Limb (tissue), 2 donors: ENCODE results near the gene MEGF8.

Source experiments
- DNase-seq, 2 donors: peaks; one replicate each; pipeline ENCODE4 v3.0.0-alpha.2; 2016; ENCODE audit errors: extremely low spot score in 2 of 2

MEGF8 gene

DNA sequence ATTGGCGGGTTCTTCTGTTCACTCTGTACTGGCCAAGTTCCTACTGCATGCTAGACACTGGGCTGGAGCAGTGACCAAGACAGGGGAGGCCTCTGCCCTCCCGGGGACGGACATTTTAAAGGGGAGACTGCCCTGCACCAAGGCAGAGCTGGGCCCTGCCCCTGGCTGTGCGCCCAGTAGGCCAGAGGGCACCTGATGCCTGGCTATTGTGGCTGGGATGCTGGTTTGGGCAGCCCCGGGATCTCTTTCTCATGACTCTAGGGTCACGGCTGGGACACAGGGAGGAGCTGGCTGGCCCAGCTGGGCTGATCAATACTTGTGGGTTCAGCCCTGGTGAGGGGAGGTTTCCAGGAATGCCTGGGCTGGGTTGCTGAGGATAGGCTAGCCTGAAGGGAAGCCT, 84.0 kb downstream of the MEGF8 start:
- no peak for DNase-seq

DNA sequence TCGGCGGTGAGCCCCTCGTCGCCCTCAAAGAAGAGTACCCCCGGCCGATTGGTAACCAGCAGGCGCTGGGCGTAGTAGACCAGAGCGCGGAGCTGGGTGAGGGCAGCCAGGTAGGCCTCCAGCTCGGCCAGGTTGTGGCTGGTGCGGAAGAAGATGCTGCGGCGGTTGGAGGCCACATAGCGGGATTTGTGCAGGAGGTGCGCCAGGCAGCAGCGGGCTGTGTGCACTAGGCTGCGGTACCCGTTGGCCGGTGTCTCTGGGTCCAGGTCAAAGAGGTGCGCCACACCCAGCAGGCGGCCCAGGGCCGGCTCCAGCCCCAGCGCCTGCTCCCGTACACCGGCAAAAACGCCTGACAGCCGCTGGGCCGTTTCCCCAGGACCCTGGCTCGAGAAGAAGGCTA, 84.9 kb downstream of the MEGF8 start:
- no peak for DNase-seq

DNA sequence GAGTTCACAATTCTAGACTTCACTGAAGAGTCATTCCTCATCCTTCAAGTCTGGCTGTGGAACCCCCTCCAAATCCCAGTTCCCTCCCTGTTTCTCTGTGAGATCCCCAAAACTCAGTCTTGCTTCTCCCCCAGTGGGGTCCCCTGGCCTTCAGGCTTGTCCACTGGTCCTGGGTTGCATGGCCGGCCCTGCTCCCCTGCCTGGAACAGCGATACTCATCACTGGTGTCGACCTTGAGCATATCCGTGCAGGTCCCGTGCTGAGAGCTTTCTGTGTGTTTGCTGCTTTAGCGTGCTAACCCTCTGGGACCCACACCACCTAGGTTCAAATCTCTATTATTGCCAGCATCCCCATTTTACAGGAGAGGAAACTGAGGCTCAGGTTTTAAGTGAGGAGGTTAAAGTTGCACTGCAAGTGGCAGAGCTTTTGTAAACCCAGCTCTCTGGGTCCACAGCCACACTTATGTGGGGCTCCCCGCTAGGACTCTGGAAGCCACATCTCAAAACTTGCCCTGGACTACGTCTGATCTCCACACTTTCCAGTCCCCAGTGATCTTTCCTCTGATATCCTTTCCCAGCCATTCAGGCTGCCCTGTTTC, 86.2 kb downstream of the MEGF8 start:
- DNase-seq = no peak

DNA sequence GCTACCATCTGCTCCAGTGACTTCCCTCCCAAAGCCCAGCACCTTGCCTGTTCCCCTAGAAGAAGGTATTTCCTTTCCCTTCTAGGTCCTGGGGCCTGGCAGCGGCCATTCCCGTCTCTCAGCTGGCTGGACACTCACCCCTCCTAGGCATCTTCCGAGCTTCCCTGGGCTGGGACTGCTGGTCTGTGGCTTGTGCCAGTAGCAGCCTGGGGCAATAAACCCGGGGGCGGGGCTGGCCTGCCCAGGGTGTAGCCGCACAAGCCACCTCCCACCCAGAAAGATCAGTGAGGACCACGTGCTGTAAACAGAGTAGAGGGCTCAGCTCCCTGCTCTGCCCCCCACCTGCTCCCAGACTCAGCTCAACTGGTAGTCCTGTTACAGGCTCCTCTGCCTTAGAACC, 86.8 kb downstream of the MEGF8 start:
- DNase-seq = no peak

DNA sequence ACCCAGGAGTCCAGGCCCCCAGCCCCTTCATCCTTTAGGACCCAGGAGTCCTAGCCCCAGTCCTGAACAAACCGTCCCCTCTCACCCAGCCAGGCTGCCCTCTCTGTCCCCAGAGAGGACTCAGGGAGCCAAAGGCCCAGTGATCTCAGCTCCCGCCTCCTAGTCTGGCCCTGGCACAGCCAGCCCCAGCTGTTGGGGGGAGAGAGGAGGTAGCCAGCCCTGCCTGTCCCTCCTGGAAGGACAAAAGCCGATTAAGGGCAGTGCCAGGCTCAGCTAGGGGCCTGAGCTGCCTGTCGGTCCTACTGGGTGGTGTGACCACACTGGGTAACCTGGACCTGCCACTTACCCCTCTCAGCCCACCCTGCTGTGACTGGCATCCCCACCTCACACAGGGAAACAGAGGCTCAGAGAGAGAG, 87.2 kb downstream of the MEGF8 start:
- no peak for DNase-seq

DNA sequence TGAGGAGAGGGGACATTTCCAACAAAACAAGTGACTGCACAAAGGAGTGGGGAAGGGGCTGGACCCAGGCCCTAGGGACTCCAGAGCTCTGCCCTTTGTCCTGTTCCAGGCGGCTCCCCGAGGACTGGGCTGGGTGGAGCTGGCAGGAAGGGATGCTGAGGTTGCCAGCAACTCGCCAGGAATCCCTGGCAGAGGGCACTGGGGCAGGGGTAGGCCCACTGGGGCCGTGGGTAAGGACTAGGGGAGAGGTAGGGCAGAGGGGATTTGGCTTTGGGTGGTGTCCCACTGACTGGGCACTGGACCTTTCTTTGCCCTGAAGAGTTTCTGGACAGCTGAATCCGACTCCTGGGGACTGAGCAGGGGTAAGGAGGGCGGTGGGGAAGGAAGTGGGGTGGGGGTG, 93.9 kb downstream of the MEGF8 start:
- DNase-seq = no peak

DNA sequence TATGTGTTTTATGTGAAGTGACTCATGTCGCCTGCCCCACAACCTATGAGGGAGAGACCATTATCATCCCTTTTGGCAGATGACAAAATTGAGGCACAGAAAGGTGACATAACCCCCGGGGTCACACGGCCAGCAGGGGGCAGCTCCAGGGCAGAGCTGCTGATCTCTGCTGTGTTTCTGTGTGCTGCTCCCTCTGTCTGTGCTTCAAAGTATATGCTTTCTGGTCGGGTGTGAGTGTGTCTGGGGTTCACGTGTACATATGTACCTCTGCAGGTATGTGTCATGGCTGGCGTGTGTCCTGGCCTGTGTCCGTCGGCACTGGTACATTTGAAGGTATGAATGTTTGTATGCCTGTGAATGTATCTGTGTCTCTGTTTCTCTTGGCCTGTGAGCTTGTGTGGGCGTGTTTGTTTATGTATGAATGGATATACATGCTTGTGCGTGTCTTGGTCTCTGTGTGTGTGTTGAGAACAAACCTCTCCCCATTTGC, 94.7 kb downstream of the MEGF8 start:
- DNase-seq = no peak

DNA sequence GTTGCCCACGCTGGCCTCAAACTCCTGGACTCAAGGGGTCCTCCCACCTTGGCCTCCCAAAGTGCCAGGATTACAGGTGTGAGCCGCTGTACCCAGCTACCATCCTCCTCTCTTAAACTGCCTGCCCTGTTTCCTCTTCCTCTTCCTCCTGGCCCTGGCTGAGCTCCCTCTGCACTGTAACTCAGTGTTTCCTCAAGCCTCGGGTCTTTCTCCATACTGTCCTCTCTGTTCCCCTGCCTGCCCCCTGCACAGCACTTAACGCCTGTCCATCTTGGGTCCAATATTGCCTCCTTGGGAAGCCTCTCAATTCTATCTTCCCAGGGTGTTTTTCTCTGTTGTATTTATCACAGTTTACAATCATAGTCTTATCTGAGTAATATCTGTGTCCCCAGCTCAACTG, 95.7 kb downstream of the MEGF8 start:
- DNase-seq = no peak

DNA sequence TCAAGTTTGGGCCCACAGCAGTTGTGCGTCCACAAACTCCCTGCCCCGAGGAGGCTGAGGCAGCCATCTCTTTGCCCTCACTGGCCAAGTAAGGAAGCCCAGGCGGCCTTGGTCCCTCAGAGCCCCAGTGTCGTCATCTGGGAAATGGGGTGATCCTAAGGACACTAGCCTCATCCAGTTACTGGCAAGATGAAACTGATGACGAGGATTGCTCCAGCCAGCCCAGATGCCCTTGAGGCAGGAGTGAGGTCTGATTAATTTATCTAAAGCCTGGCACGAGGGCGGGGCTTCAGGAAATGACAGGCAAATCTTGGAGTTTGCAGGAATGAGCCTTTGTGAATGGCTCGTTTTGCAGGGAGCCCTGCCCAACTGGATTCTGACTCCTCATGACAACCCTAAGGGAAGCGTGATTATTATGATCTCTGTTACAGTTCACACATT, 96.2 kb downstream of the MEGF8 start:
- DNase-seq = no peak

DNA sequence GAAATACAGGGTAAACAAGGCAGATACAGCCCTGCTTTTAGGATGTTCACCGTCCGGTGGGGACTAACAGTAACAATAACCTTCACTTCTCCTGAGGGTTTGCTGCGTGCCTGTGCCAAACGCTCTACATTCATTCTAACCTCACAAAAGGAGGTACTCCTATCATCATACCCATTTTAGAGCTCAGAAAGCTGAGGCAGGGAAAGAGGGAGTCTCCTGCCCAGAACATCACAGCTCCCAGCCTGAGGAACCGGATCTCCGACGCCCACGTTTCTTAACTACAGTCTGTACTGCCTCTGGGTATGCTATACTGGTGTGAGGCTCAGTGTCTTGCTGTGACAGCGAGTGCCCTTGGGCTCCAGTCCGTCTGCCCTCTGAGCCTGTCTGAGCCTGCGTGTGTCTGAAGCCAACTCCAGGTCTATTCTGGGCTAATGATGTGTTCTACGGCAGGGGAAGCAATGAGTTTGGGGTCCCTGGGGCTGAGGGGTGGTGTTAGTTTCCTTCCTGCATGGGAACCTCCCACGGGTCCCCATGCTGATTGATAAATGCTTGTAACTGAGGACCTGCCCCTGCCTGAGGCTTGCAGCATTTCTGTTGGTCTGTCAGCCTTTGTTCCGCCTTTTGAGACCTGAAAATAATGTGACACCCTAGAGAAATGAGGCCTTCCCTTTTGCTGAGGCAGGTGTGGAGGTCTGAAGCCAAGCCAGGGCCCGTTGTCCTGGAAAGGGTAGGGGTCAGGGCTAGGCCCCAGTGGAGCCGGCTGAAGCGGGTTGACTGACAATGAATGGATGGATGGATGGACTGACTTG, 96.9 kb downstream of the MEGF8 start:
- DNase-seq = no peak

DNA sequence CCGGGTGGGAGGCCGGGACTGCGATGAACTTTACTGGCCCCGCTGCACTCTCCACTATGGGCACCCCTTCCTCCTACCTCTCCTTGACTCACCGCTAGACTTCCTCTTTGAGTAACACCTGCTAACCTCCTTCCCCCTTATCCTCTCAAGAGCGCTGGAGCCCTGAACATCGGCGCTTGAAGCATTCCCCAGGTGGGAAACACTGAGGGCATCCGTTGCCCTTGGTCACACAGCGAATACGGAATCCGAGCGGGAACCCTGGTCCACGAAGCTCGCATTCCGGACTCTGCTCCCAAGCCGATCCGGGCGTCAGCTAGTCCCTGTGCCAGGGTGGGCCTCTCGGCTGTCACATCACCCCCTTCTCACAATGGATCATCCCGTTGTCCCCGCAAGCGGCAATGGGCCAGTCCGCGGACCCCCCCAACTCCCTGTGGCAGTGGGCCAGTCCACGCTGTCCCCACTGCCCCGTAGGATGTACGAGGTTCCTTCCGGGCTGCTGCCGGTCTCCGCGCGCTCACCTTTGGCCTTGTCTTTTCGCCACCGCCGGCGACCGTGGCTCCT, 97.5 kb downstream of the MEGF8 start:
- peak; percentile 19 to 84 for DNase-seq

DNA sequence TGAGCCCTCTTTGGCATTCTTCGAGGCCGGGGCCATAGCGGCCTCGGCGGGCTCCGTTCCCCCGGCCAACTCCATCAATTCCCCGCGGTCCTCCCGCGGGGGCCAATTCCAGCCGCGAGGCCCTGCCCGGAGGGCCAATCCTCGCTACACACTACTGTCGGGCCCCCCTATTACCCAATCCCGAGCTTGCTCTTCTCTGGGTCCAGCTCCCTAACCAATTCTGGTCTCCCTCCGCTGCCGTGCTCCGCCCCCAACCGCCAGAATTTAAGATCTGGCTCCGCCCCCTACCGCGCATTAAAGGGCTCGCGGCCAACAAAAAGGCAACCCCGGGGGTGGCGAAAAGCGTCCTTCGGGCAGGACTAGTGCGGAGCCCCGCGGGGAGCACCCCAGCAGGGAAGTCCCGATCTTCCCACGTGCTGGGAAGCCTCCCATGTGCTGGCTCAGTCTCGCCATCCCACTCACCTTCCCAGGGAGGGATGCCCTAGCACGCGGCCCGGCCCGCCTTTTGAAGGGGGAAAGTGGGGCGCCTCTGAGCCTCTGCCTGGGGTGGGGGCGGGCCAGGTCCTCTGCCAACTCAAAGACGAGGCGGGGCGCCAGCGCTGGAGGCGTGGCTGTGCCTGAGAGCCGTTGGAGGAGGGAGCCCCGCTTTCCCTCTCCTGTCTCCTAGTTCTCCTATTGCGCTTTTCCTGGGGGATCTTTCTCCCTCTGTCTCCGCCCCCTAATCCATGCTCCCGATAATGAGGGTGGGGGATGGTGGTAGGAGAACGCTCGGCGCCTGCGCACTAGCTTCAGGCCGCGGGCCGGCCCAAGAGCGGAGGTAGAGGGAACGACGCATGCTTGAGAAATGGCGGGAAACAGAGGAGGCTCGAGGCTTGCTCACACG, 98.3 kb downstream of the MEGF8 start:
- DNase-seq = peak; percentile 88 to 93

DNA sequence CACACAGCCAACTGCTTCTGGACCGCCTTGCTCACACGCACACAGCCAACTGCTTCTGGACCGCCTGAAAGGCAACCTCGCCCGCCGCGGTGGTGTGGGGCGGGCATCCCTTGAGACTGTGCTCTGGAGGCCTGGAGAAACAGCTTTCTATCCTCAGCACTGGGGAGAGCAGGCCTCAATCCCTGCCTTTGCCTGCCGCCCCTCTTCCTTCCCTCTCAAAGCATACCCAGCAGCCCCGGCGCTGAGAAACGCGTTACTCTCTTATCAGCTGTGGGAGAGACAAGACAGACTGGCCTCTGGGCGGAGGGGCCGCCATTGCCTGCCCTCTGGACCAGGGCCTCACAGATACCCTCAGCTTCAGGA, 98.9 kb downstream of the MEGF8 start:
- no peak for DNase-seq

DNA sequence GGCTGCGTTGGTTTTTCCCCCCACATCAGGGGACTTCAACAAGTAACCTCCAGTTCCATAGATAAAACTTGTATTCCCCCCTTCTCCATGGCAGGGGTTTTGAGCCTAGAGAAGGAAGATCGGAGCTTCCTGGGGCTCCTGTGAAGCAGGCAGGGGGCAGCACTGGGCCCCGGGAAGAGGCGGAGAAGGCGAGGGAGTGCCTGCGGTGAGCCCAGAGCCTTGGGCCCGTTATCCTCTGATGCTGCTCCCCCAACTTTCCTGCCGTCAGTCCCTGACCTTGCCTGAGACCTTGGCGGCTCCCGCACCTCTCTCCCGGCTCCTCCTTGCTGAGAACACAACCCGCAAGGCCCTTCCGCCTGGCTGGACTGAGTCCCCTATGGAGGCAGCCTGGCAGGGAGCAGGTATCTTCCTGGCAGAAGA, 99.3 kb downstream of the MEGF8 start:
- no peak for DNase-seq

DNA sequence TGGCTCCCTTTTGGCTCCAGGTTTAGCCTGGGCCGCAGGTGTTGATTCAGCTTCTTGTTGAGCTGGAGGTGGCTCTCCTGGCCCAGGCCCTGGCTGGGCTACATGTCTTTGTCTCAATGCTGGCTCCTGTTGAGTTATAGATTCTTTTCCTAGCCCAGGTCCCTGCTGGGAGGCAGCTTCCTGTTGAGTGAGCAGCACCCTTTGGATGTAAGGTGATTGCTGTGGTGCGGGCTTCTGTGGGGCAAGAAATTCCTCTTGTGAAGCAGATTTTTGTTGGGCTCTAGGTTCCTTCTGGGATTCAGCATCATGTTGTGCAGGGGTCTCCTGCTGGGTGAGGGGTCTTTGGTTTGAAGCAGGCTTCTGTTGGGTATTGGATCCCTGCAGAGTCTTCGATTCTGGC, 101.2 kb downstream of the MEGF8 start:
- no peak for DNase-seq

DNA sequence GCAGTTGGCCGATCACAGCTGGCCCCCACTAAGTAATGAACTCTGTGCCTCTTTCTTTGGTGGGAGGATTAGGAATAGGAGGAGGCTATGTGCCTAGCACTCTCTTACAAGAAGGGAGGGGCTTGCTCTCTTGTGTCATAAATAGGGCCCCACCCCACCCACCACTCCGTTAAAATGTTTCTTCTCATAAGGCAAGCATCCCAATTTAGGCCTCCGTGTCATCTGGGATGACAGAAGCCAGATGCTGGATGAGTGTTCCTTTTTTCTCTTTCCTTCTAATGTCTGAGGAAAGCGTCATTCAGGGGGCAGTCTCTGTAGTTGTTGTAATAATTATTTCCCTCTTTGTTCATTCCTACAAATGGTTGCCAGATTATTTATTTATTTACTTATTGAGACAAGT, 101.9 kb downstream of the MEGF8 start, which contains the start of gene LIPE:
LIPE (minus strand) TSS at position 76 of the 400 bp plus-strand sequence. CDS start 239 bp downstream, outside the sequence.
- peak in 1 of 2 donors; percentile 15 for DNase-seq
